Posterior vena cava (tissue), 2 donors: ENCODE data around the gene DLG2. TPM values are rescaled to one million over a fixed set of nuclear protein-coding genes. Genes with fewer than 3 reads are reported as not detected.

Experiments
- DNase-seq: peaks from one replicate; pipeline ENCODE4 v3.0.0-alpha.2; 2020; ENCODE audit warnings: low spot score
- intact Hi-C, 2 donors: fragments of 100-400 bp; cut with DNase I; formaldehyde crosslinking; loops; one replicate each; pipeline versions ENCODE4 v1.14.1 to v1.14.2; 2022 to 2023
- total RNA-seq, 2 donors: library from RNA; stranded (reverse); fragmentation: NEBNext Ultra II Directional; extraction: Animal tissue kit (Norgen Biotek cat#: 25700); gene quantifications; one replicate each; pipeline ENCODE4 v1.2.1, GENCODE V29; 2021
- donor health status: DM: yes; HTN: yes; CAD: no.
- donor health status: DM: yes; HTN: yes; CAD: no.

The DLG2 gene
- total RNA-seq, 2 donors from 2014 or later, result 17.2 to 20.5 TPM

DNA sequence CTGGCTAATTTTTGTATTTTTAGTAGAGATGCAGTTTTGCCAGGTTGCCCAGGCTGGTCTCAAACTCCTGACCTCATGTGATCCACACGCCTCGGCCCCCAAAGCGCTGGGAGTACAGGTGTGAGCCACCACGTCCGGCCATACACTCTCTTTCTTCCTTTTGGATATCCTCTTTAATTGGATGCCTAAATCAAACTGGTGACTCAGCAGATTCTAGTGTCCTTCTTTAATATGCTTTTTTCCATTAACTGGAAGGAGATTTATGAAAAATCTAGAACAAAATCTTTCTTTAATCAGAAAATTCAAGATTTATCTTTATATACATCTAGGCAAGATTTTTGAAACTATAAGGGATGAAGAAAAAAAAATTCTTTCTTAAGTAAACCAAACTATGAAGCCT lies 1371.7 kb downstream of the DLG2 start:
- no peak for DNase-seq
- intact Hi-C loops, result no loop called here

DNA sequence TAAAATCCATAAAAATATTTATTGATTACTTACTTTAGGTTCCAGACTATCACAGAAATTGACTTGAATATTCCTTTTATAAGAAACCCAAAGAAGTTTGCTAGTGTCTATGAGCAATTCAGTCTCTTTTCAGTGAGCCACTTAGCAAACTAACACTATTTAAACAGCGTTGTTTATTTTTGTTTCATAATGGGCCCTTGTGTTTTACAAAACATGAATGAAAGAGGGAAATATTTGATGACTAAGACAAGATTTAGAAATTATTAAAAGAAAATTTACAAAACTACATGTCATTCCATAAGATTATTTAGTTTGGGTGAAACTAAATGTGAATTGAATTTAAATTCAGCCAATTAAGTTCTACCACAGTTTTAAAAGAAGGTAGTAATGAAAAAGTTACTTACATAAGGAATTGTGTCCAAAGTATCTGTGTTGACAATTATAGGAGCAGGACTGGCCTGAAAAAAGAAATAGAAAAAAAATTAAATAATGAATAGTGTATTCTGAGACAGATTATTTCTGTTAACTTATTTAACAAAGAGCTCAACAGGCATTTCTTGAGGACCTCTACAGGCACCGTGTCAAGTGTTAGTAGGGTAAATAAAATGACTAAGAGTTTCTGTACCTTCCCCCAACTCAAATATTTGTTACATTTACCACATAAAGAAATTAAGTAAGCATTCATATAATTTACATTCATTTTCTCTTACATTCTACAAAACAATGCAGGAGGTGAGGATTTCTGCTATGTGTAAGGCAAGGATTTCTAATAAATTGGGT lies 1376.1 kb downstream of the DLG2 start:
- no peak for DNase-seq
- intact Hi-C loops, result no loop called here

DNA sequence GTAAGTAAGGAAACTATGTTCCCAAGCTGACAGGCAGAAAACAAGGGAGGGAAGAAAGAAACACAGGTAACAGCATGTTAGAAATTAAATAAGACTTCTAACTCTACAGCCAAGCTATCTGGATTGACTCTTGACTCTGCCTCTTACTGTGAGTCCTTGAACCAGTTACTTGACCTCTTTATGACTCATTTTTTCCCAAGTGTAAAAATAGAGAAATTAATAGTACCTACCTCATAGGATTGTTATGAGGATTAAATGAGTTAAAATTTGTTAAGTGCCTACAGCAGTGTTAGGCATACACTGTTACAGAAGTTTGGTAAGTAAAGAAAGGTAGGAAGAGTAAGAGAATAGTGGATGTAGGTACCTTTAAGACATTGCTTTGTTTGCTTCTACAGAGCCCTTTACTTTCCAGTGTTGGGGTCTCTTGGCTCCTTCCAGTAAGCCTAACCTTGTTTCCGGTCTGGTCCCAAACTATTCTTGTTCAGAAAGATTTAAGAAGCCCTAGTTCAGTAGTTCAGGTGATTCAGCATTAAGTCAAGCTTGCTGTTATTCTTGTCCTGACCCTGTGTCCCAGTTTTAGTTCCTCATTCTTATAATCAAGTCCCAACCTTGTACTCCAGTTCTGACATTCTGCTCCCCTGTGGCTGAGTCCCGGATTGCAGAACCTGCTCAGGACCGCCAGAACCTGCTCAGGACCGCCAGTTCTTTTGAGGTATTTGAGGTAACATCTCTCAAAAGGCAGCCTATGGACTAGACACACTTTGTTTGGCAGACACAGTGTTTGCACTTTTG lies 1377.6 kb downstream of the DLG2 start:
- intact Hi-C loops, result no loop called here
- no peak for DNase-seq

DNA sequence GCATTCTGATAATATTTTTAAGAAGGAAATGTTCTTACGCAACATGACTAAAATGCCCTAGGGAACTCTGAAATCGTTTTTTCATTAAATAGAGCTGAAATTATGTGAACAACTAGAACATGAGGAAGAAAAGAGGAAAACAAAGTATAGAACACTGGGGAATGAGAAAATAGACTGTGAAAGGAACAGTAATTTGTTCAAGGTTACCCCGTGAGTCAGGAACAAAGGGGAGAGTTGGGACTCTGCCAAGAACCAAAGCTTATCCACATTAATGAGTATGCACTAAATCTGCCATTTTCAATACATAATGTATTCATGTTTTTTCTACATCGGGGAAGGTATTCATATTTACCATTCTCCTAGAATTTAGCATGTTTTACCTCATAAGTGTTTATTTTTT lies 1379.2 kb downstream of the DLG2 start:
- intact Hi-C loops, result no loop called here

DNA sequence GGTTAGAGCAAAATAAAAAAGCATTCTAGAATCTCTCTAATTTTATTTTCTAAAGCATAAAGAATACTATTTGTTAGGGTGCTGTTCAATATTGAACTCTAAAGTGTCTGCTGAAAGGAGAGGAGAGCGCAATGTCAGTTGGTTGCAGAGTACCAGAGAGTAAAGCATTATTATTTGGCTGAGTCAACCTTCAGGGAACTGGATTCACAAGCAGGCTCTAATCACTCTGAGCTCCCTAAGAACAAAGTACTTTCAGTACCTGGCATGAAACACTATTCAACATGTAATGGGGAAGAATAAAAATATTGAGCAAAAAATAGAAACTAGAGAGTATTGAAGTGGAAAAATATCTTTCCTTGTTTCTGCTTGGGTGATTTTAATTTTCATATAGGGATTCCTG lies 1380.0 kb downstream of the DLG2 start:
- intact Hi-C loops, result no loop called here
- DNase-seq, result no peak

More for the DNA sequence above, 1379.2 kb downstream of the DLG2 start:
- DNase-seq, result no peak

DNA sequence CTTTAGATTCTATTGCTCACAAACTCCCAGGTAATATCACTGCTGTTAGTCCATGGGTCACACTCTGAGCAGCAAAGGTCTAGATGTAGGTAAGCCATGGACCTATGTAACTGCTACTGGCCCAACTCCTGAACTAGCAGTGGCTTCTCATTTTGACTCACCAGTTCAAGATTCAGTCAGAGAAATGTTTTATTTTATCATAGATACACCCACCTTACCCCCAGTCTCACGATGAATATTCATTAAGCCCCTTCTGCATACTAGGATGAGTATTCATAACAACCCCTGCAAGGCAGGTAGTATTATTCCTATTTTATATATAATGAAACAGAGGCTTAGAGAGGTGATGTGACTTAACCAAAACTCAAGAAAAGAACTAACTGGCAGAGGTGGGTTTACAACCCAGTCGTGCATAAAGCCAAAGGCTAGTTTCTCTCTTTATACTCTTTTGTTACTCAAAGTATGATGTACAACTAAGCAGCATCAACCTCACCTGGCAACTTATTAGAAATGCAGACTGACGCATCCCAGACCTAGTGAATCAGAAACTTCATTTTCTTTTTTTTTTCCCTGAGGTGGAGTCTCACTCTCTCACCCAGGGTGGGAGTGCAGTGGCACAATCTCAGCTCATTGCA lies 1383.4 kb downstream of the DLG2 start:
- intact Hi-C loops, result no loop called here
- no peak for DNase-seq

DNA sequence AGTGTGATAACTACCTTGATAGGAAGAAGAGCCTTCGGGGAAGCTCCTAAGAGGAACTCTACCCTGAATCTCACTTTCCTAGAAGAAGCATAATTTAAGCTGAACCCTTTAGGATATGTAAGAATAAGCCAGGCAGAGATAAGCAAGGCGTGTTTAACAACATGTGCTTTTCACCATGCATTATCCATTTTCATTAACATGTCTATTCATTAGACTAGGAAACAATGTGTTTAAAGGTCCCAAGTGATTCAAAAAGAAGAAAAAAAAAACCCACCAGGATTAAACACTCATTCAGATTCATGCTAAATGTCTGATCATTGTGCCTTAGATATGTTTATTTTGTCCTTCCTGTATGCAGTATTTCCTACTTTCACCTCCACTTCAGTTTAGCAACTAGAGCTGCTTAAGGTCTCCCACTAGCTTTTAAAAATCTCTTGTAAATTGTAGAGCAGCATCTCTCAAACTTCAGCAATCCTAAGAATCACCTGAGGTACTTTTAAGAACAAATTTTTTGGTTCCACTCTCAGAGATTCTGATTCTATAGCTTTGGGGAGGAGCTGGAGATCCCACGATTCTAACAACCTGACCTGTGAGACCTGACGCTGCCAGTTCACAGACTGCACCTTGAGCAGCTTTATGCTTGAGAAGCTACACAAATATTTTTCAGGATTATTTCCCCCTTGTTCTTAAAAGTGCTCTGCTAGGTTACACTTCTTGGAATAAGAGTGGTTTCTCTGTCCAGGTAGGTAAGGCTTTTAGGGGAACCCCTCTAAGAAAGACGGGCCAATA lies 1385.6 kb downstream of the DLG2 start:
- no peak for DNase-seq
- intact Hi-C loops, result no loop called here

DNA sequence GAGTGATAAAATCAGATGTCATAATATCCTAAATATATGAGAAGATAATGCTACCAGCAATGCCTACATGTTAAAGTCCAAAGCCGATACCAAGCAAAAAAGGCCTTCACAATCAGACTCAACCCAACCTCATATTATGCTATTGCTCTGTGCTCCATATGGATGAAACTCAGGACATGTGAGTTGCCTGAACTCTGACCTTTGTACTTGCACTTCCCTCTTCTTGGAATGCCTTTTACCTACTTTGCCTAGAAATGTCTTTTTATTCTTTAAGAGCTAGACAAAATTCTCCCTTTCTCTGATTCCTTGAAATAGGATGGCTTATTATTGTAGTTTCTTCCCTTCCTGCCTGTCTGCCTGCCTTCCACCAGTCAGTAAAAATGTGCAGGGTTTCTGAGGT lies 1386.3 kb downstream of the DLG2 start:
- intact Hi-C loops, result no loop called here
- DNase-seq, result no peak

DNA sequence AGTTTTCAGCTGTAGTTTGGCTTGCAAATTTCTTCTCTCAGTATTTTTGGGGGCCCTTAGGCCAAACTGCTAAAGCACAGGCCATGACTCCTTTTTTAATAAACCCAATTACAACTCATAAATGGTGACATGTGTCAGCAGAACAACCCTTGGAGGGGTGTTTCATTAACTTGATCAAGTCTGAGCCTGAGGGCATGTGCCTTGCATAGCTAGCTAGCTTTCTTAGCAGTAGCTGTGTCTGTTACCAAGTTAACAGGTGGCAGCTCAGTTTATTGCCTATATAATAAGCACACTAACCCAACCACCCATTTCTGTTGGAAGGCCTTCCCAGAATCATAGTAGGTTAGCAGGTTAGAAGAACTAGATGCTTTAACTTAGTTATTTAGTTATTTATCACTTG lies 1390.7 kb downstream of the DLG2 start:
- intact Hi-C loops, result no loop called here
- DNase-seq, result no peak

DNA sequence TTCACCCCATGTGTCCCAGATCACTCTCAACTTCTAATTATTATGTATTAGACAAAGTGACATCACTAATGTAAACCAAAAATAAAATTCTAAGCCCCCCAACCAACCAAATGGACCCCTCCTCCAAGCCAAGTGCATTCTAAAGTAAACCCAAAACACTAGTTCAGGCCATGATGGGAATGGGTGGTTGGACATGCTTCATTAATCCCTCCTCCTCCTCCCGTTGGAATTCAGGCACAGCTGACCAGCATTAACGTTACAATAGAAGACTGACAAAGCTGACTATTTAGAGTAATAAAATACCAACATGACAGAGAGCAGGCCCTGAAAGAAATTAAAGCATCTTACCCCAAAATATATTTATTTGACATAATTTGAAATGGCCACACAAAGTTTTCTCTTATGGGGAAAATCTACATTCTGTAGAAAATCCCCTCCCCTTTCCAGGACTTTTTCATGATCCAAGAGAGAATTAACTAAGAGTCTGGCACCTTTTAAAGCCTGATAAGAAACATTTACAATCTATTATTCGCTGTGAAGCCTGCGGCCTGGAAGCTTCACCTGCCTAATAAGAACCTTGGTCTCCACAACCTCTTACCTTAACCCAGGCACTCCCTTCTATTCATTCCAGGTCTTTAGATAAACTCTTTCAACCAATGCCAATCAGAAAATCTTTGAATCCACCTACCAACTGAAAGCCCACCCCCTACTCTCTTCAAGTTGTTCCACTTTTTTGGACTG lies 1392.5 kb downstream of the DLG2 start:
- intact Hi-C loops, result no loop called here
- DNase-seq, result no peak

DNA sequence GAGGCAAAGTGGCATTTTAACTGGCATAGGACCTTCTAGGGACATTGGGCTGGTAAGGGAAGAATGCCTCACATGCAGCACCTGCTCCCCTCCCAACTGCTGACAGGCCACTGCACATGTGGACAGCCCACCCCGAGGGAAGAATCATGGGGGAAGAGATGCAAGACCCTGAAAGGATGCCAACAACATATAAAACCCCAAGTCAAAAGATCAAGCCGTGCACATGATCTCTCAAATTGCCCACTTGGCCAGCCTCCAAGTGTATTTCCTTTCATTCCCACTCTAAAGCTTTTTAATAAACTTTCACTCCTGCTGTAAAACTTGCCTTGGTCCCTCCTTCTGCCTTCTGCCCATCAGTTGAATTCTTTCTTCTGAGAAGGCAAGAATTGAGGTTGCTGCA lies 1393.1 kb downstream of the DLG2 start:
- intact Hi-C loops, result no loop called here

DNA sequence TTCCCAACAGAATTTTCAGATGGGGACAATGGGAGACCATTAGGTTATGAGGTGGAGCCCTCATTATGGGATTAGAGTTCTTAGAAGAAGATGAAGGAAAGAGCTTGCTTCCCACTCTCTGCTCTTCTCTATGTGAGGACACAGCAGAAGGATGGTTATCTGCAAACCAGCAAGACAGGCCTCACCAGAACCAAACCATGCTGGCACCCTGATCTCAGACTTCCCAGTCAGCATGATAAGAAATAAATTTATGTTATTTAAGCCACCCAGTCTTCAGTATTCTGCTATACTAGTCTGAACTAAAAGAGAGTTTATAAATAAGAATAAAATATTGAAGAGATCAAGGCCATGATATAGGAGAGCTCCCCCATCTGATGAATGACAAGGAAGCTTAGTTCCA lies 1394.6 kb downstream of the DLG2 start:
- intact Hi-C loops, result no loop called here
- no peak for DNase-seq

More for the DNA sequence above, 1393.1 kb downstream of the DLG2 start:
- no peak for DNase-seq

DNA sequence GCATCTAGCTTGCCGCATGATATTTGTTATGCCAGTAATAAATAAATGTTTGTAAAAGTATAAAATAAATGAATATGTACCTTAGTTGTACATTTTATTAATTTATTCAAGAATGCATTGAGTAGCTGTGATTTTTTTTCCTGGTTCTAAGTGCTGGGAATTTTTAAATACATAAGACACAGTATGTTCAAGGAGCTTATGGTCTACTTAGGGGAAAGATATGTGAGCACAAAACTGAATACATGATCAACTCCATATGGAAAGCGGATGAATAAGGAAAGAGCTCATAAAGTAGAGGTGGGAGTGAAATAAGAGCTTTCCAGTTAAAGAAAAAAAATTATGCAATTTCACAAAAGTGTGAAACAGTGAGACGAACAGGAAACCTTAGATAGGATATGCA lies 1396.7 kb downstream of the DLG2 start:
- intact Hi-C loops, result no loop called here
- DNase-seq, result no peak

DNA sequence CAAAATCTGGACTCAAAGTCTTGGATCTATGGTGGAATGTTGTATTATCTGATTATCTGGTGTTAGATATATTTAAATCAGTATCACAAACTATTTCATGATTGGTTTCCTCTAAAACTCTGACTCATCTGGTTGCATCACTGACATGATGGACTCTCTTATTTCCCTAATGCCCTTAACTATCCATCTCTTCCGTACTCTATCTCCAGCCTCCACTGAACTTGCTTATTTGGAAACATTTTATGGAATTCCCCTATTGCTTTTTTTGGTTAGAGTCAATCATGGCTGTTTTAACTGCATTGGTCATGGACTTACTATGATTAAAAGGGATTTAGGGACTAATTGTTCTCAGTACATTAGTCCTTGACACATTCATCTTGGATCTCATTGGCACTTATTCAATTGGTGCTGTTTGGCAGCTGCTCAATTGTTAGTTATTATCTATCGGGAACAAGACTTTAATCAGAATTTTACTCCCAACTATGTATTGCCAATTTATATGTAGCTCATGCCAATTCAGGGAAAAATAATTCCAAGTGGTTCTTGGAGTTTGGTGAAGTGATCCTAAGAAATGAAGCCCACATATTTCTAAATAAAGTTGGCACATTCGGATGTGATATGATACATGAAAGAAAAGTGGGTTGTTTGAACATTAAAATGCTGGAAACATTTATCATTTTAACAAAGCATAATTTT lies 1399.0 kb downstream of the DLG2 start:
- intact Hi-C loops, result no loop called here

DNA sequence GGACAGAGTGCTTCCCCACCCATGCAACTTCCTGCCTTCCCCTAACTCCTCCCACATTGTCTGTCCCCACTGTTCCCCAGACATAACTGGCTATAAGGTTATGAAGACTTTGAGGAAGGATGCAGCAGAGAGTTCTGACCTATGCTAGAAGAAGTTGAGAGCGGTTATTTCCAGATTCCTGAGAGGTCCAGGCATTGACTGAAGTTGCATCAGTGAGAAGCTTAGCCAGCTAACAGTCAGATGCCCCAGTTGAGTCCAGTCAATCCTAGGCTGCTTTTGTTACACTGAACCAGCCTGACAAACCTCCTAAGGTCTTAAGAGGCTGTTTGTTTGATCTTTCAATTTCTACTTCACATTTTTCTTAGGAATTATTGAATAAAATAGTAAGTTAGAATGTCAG lies 1403.1 kb downstream of the DLG2 start:
- intact Hi-C loops, result no loop called here
- DNase-seq, result no peak

More for the DNA sequence above, 1399.0 kb downstream of the DLG2 start:
- DNase-seq, result no peak

DNA sequence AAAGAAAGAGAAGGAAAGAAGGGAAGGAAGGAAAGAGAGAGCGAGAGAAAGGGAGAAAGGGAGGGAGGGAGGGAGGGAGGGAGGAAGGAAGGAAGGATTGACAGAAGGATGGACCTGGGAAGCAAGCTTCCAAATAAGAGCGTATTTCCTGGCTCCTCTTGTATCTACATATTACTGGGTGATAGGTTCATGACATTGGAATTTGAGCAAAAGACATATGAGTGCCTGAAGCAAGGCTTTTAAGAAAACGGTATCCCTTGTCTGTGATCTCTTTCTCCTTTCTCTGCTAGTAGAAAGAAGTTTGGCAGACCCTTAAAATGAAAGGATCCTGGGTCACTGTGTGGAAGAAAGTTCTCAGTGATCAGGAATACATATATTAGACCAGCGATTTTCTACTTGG lies 1408.8 kb downstream of the DLG2 start:
- intact Hi-C loops, result no loop called here
- DNase-seq, result no peak

DNA sequence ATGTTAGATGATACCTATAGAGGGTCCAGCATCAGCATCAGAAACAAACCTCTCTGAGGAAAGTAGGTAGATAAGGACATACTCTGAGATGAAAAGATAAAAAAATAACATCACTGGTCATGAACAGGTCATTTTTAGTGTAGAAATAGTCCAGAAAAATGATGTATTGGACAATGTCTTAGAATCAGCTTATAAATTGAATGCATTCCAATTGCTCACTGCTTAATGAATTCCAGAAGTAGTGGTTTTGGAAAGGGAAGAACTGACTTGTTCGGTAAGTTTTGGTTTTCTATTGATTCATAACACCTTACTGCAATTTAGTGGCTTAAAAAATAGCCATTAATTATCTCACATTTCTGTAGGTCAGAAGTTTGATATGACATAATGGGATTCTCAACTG lies 1411.5 kb downstream of the DLG2 start:
- DNase-seq, result no peak
- intact Hi-C loops, result no loop called here

DNA sequence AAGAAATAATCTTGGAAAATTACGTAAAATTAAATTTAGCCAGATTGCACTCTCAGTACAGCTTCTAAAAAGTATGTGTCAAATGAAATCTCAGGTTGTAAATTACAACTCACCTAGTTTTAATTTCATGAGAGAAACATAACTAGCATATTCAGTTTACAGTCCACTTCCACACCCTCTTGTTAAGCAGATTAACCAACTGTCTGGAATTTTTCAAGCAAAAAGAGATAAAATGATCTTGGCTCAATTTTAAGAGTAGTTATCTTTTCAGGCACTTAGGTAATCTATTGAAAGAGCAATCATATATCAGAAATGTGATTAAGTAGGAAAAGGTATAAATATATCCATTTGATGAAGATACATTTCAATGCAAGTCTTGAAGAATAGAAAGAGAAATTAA lies 1412.6 kb downstream of the DLG2 start:
- intact Hi-C loops, result no loop called here
- DNase-seq, result no peak
